Skin of body (tissue), 2 donors: ENCODE results near the gene NAA60. TPM values are rescaled to one million over a fixed set of nuclear protein-coding genes. Genes with fewer than 3 reads are reported as not detected.

Source experiments
- small RNA-seq: library from RNA; depleted of rRNA; stranded (forward); fragments of <200 nt; gene quantifications from one replicate; pipeline ENCODE3, GENCODE V24; 2014; ENCODE audit warnings: low replicate concordance
- total RNA-seq: library from RNA; depleted of rRNA; stranded (reverse); fragments of >200 nt; gene quantifications from one replicate; pipeline ENCODE4 v1.2.3, GENCODE V29; 2014

NAA60 gene
- total RNA-seq, 1 donor from 2014 or later = 21.9 TPM

Small RNA genes lying within 50 kb of the gene (small RNA-seq; reads per million reads assigned to genes)
- gene MIR6126 = not detected

Other genes starting within 250 kb of the NAA60 start
- gene ZNF200, start 208.5 kb upstream of the NAA60 start, total RNA-seq = 5.6 TPM
- gene MEFV, start 187.0 kb upstream of the NAA60 start, total RNA-seq = 1.8 TPM
- 35.3 TPM for gene ZNF263, start 160.2 kb upstream of the NAA60 start, total RNA-seq
- gene TIGD7, start 138.2 kb upstream of the NAA60 start, total RNA-seq = 10.3 TPM
- 21.4 TPM for gene ZNF75A, start 138.2 kb upstream of the NAA60 start, total RNA-seq
- gene OR2C1, start 87.8 kb upstream of the NAA60 start, total RNA-seq = 0.30 TPM
- 8.3 TPM for gene ZSCAN32, start 42.7 kb upstream of the NAA60 start, total RNA-seq
- 5.7 TPM for gene ZNF174, start 42.5 kb upstream of the NAA60 start, total RNA-seq
- gene ZNF597, start 176 bp upstream of the NAA60 start, total RNA-seq = 2.6 TPM
- not detected for gene C16orf90, start 51.8 kb downstream of the NAA60 start, total RNA-seq
- gene CLUAP1, start 57.3 kb downstream of the NAA60 start, total RNA-seq = 18.6 TPM
- 0.39 TPM for gene NLRC3, start 133.7 kb downstream of the NAA60 start, total RNA-seq
- gene SLX4, start 167.9 kb downstream of the NAA60 start, total RNA-seq = 3.1 TPM
- 19.6 TPM for gene DNASE1, start 211.0 kb downstream of the NAA60 start, total RNA-seq